Islet of Langerhans (tissue), 1 donor: Measurements from ENCODE around the gene DAD1.
"Not testable (repeated sequence)": the region's sequence is repeated elsewhere in the genome, so short reads cannot be mapped to it uniquely, and the experiment has no call there.

Source experiments
- FAIRE-seq: peaks from one replicate; lab custom pipeline; 2011; peaks lifted over from hg19 to GRCh38; lab: Jason Lieb, UNC

DAD1 gene

GRCh38 chr14:22589096-22589839 is at the start of gene DAD1:
TSS of gene DAD1 (minus strand) at chr14:22589224. CDS start at chr14:22589157, 67 bp downstream.
- peak; percentile 96 for FAIRE-seq

- FAIRE-seq: not testable (repeated sequence)
Measured at GRCh38 chr14:22635980-22636379, 47.0 kb upstream of the DAD1 start.

DNA sequence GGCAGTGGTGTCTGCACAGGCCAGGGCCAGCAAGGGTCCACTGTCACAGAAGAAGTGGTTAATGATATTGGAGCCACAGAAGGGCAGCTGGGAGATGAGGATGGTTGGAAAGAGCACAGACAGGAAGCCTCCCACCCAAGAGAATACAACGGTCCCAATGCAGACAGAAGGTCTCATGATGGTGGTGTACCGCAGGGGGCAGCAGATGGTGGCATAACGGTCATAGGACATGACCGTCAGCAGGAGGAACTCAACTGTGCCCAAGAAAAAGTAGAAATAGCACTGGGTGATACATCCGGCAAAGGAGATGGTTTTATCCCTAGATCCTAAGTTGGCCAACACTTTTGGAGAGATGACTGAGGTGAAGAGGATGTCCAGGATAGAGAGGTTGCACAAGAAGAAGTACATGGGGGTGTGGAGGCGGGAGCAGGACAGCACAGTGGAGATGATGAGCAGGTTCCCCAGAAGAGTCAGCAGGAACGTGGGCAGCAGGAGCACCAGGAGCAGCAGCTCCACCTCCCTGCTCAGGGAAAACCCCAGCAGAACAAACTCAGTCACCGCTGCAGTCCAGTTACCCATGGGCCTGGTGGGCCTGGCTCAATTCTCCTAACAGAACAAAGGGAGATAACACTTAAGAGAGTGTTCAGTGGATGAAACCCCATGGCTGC is 45.3 kb upstream of the DAD1 start:
- no peak for FAIRE-seq

DNA sequence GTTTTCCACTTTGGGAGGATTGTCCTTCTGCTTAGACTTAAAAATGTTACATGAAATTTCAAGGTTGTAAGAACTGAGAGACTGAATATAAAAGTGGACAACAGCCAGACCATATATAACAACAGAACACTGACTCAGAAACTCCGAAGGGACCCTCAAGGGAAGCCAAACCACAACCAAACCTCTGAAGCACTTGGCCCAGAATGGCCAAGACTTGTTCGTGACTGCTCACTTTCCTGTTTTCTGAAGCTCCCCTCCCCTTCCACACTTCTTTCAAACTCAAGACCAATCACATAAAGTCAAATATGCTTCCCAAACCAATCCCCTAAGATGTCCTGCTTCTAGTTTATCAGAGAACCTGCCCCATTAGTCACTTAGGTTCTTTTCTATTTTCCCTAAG is 41.5 kb upstream of the DAD1 start:
- no peak for FAIRE-seq

DNA sequence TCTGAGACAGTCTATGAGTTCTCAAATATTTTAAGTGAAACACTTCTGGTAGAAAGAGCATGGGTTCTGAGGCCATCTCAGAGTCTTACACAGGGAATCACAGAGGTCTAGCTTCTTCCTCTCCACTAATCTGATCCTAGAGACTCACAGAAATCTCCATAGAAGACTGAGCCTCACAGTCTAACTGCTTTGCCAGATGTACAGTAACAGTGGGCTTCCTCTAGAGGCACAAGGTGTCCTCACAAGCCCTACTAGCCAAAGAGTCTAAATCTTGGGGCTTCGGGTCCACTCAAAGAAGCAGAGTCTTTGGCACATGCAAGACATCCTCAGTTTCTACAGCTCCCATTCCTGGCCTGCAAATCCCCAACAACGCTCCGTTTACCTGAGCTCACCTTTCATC is 41.0 kb upstream of the DAD1 start:
- no peak for FAIRE-seq

GRCh38 chr14:22629361-22629760 is 40.3 kb upstream of the DAD1 start:
- FAIRE-seq: no peak

GRCh38 chr14:22627506-22628263 is 38.7 kb upstream of the DAD1 start:
- no peak for FAIRE-seq

- no peak for FAIRE-seq
Measured at GRCh38 chr14:22626590-22626989, 37.6 kb upstream of the DAD1 start.

DNA sequence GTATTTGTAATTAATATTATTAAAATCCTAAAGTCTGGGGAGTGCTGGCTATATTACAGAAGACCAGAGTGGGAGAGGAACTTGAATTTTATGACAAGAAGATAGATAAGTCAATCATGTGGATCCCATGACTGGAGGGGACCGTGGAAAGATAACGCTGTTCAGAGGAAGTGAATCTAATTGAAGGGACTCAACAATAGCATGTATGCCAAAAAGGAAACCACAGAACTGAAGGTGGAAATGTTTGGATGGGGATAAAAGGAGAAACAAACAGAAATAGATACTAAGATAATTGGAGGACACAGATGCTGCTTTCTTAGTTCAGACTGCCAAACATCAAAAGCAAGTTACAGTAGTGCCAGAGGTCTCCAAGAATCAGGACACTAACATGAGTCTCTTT is 34.0 kb upstream of the DAD1 start:
- no peak for FAIRE-seq

DNA sequence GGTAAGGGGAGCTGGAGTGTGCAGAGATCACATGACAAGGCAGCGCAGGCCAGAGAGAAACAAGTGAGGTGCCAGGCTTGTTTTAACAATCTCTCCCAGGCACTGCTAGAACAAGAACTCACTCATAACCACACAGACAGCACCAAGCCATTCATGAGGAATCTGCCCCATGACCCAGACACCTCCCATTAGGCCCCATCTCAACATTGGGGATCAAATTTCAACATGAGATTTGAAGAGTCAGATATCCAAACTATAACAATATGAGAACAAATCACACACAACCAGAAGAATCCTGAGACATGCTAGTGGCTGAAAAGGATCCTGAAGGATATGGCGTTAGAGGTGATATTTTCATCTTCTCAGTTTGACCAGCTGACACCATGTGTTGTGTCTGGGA is 33.2 kb upstream of the DAD1 start:
- no peak for FAIRE-seq

GRCh38 chr14:22615765-22616164 is 26.7 kb upstream of the DAD1 start:
- FAIRE-seq: not testable (repeated sequence)

DNA sequence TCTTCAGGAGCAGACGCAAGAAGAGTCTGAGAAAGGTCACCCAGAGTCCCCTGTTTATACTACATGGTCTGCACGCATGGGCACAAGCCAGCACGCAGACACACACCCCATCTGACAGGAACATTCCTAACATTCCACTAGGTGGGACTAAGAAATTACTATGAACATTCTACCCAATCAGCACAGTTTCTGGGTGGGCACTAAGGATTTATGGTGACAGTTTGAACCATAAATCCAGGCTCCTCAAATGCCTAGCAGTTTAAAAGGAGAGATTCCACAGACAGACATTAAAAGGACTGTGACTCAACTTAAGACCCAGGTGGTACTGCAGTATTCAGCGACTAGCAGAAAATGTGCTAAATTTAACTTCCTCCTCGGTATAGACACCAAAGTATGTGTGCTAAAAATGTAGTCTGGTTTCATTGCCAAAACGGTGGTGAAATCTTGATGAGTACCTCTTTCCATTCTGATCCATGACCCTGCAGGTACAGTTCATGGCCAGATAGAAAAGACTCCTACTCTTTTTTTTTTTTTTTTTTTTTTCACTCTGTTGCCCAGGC is 25.3 kb upstream of the DAD1 start:
- no peak for FAIRE-seq

- no peak for FAIRE-seq
Measured at GRCh38 chr14:22613736-22614239, 24.8 kb upstream of the DAD1 start.

DNA sequence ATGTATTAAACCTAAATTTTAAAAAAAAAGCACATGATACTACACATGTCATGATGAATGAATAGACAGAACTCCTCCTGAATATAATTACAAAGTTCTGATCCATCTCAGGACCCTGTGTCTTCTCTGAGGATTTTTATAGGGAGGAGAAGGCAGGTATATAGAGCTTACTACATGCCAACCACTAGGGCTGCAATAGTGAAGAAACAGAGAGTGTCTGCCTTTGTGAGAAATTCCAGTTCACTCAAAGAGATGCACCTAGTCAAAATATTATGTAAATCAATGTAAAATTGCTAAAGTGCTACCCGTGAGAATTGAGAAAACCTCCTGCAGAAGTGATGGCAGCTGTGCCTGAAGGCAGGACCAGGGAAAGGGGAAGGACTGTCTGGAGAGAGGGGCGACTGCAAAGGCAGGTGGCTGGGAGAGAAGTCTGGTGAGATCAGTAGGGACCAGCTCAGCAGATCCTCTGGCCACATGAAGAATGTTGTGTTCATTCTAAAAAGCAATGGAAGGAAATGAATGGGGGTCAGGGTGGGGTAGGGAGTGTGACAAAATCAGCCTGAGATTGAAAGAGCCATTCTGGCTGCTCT is 24.2 kb upstream of the DAD1 start:
- no peak for FAIRE-seq

DNA sequence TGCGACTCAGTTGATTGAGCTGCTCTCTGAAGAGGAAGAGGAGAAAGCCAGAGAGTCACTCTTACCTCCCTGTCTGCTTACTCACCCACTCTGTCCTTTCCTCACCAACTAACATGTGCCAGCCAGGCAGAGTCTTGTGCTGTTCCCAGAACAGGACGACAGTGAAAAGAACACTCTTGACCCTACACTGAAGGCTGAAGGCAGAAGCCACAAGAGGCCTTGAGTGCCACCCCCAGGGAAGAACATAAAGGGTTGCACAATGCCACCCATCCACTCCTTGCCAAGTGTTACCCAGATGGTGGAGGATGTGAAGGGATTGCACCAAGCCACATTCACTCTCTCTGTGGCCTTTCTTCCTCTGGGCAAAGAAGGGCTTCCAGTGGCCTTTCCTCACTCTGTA is 21.9 kb upstream of the DAD1 start:
- FAIRE-seq: no peak

DNA sequence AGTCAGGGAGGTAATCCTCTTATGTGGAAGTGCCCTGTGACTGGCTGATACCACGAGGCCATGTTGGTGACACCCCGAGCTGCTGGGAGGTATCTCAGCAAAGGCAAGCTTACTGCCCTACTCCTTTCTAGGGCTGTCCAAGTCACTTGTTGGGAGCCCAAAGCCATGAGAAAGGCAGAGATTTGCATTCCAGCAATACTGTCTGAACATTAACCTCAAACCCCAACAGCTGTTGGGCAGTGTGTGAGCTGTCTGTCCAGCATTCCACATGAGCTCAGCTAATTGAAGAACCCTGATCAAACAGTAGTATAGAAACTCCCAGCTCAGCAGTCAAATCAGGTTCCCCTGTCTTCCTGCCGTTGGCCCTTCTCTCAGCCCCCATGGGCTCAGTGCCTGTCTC is 18.3 kb upstream of the DAD1 start:
- FAIRE-seq: no peak

GRCh38 chr14:22606380-22606779 is 17.4 kb upstream of the DAD1 start:
- FAIRE-seq: no peak

DNA sequence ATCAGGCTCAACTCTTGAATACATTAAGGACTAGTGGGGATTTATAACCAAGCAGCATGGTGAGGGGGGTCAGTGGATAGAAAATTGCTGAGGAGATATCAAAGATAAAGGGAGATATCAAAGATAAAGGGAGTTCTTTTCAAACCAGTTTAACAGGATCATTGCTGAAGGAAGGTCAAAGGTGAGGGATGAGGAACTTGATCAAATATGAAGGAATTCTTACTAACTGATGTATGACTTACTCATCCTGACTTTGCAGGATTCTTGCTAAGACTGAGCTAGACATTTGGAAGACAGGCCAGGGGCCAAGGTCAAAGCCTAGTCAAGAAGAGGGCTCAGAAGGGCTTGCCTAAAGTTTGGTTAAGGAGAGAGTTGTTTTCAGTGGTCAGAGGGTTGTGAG is 13.8 kb upstream of the DAD1 start:
- no peak for FAIRE-seq

- no peak for FAIRE-seq
Measured at GRCh38 chr14:22601996-22602395, 13.0 kb upstream of the DAD1 start.

- no peak for FAIRE-seq
Measured at GRCh38 chr14:22601456-22601855, 12.4 kb upstream of the DAD1 start.

- no peak for FAIRE-seq
Measured at GRCh38 chr14:22600027-22600426, 11.0 kb upstream of the DAD1 start.

DNA sequence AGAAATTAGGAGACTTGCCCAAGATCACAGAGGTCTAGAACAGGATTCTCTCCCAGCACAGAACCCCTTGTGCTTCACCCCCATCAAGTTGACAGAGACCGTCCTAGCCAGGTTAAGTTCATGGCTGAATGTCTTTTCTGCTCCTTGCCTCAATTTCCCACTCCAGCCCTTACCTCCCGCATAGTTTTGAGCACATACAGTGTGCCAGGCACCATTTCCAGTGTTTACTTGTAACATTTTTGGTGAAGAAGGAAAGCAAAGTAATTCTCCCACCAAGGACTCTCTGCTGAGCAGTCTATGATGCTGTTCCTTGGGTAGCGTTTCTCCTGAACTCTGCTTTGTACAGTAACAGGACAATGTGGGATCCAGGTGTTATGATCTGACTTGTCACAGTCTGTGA is 10.3 kb upstream of the DAD1 start:
- FAIRE-seq: no peak

DNA sequence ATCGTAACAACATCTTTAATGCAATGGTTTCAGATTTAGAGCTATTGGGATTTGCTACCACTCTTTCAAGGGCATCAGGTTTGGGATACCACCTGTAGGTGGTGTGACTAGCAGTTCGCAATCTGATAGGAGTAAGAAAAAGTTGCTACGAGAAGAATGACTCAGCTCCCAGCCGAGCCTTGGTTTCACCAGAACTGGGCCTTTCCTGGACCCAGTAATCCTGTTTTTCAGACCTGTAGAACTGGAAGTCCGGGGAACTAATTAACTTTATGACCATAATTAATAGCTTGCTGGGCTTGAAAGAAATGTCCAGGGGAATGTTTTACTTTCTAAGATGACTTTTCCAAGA is 9.8 kb upstream of the DAD1 start:
- FAIRE-seq: no peak
